ENCODE measurements around the gene CYB5A. TPM values are rescaled to one million over a fixed set of nuclear protein-coding genes. Genes with fewer than 3 reads are reported as not detected.

CYB5A gene
- total RNA-seq, 1 donor from 2014 or later, result 84.1 TPM

DNA sequence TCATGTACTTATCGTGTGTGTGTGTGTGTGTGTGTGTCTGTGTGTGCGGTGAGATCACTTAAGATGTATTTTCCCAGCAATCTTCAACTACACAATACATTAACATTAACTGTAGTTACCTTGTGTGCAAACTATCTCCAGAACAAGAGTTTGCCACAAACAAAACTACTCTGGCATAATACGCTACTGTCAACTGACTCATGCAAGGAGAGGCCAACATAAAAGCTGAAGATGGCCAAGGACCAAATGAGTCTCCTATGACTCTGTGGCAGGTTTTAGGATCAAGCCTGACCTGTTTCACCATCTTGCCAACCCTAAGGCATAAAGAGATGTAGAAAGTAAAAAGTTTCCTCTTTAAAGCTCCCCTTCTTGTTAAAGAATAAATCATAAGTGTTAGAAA, 20.1 kb downstream of the CYB5A start:
- DNase-seq (ENCODE audit: low read depth), result no peak
- H3K36me3 ChIP-seq (ENCODE audit: control insufficient read depth, insufficient read depth, low read length), result no peaks in the 10 kb centered on the region
- no peaks in the 10 kb centered on the region for H3K27me3 ChIP-seq (ENCODE audit: control insufficient read depth, insufficient read depth, low read length)
- H3K4me3 ChIP-seq (ENCODE audit: low read depth, low read length), result no peak overlapping the region
- TF ChIP-seq CTCF (IDR thresholded peaks at IDR 0.05; ENCODE audit: insufficient read depth, low read length, poor library complexity, severe bottlenecking), result no peak

DNA sequence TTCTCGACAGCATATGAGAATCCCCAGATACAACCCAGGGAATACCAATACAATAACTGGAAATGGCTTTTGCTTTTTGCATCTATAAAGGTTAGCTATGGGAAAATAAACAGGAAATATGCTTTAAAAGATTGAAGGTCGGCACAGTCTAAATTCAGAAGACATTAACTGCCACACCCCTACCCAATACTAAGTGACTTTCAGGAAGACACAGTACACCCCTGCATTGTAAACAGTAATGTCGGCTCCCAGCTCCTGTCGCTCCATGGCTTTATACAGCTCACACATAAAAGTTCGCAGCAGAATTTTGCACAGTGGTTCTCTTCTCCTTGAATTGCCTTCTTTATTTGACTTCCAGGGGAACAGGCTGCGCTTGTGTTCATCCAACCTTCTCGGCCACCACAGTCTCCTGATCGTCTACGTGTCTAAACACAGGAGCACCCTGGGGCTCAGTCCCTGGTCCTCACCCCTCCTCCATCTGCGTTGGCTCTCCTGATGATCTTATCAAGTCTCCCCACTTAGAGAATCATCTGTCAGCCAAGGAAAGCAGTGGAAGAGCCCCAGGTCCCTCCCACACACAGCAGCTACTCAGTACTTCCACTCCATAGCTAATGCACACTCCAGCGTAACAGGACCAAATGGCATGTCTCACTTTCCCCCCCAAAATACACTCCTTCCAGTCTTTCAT, 22.7 kb downstream of the CYB5A start:
- no peak for DNase-seq (ENCODE audit: low read depth)
- no peak for TF ChIP-seq CTCF (IDR thresholded peaks at IDR 0.05; ENCODE audit: insufficient read depth, low read length, poor library complexity, severe bottlenecking)
- H3K27me3 ChIP-seq (ENCODE audit: control insufficient read depth, insufficient read depth, low read length), result no peaks in the 10 kb centered on the region
- no peak overlapping the region for H3K4me3 ChIP-seq (ENCODE audit: low read depth, low read length)
- no peaks in the 10 kb centered on the region for H3K36me3 ChIP-seq (ENCODE audit: control insufficient read depth, insufficient read depth, low read length)

GRCh38 chr18:74268175-74268574, 23.6 kb downstream of the CYB5A start:
- no peak overlapping the region for H3K4me3 ChIP-seq (ENCODE audit: low read depth, low read length)
- no peaks in the 10 kb centered on the region for H3K36me3 ChIP-seq (ENCODE audit: control insufficient read depth, insufficient read depth, low read length)
- TF ChIP-seq CTCF (IDR thresholded peaks at IDR 0.05; ENCODE audit: insufficient read depth, low read length, poor library complexity, severe bottlenecking), result no peak
- H3K27me3 ChIP-seq (ENCODE audit: control insufficient read depth, insufficient read depth, low read length), result no peaks in the 10 kb centered on the region
- DNase-seq (ENCODE audit: low read depth), result no peak

DNA sequence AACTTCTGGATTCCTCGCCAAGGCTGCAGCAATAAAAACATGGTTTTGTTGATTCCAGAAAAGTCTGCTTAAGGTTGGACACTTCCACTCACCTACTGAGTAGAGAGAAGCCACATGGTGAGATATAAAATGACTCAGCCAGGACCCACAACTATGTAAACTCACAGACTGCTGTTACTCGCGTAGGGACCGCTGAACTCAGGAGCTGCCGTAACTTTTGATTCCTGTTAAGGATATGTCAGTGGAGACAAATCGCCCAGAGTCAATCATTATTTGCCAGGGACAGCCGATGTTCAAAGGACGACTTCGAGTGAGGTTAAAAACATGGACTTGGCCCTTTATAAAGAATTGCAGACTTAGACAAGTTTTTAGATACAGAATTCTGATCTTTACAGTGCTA, 25.6 kb downstream of the CYB5A start:
- no peak for TF ChIP-seq CTCF (IDR thresholded peaks at IDR 0.05; ENCODE audit: insufficient read depth, low read length, poor library complexity, severe bottlenecking)
- Histone ChIP-seq H3K4me3 (ENCODE audit: low read depth, low read length) (no peak overlapping the region), H3K27me3 (ENCODE audit: control insufficient read depth, insufficient read depth, low read length) (no peaks in the 10 kb centered on the region), H3K36me3 (ENCODE audit: control insufficient read depth, insufficient read depth, low read length) (no peaks in the 10 kb centered on the region)
- peak; percentile 16 for DNase-seq (ENCODE audit: low read depth)

GRCh38 chr18:74265546-74266098, 26.1 kb downstream of the CYB5A start:
- no peak for TF ChIP-seq CTCF (IDR thresholded peaks at IDR 0.05; ENCODE audit: insufficient read depth, low read length, poor library complexity, severe bottlenecking)
- no peak for DNase-seq (ENCODE audit: low read depth)
- Histone ChIP-seq H3K4me3 (ENCODE audit: low read depth, low read length) (no peak overlapping the region), H3K27me3 (ENCODE audit: control insufficient read depth, insufficient read depth, low read length) (no peaks in the 10 kb centered on the region), H3K36me3 (ENCODE audit: control insufficient read depth, insufficient read depth, low read length) (no peaks in the 10 kb centered on the region)

Measured in kidney epithelial cell (primary cell).